Activated CD8-positive, alpha-beta T cell treated with anti-CD3 and anti-CD28 coated beads for 36 hours (primary cell): ENCODE data around the gene CYTH1. TPM values are rescaled to one million over a fixed set of nuclear protein-coding genes. Genes with fewer than 3 reads are reported as not detected.

Experiments
- ATAC-seq: fragments of 200-7000 bp; cut with Tn5 transposase; one replicate; pipeline ENCODE4 v1.10.0; 2021; ENCODE audit warnings: mild to moderate bottlenecking, moderate library complexity
- CTCF ChIA-PET: fragments of 350-600 bp; sonication (Branson Sonifier 250); formaldehyde crosslinking; loops from one replicate; lab custom pipeline; 2021; ENCODE audit warnings: antibody characterized with exemption; lab: Charles Lee
- POLR2A ChIA-PET: fragments of 350-600 bp; sonication (Branson Sonifier 250); formaldehyde crosslinking; loops from one replicate; lab custom pipeline; 2021; ENCODE audit warnings: antibody characterized with exemption; lab: Charles Lee
- DNase-seq: peaks from one replicate; pipeline ENCODE4 v3.0.0-alpha.2; 2020
- H3K27ac Mint-ChIP-seq: one replicate; pipeline ENCODE4 v1.8.0; 2021; ENCODE audit warnings: mild to moderate bottlenecking, mixed read lengths
- H3K27me3 Mint-ChIP-seq: one replicate; pipeline ENCODE4 v1.8.0; 2021; ENCODE audit warnings: mixed read lengths
- H3K36me3 Mint-ChIP-seq: one replicate; pipeline ENCODE4 v1.8.0; 2021; ENCODE audit warnings: low read depth, mixed read lengths
- H3K4me1 Mint-ChIP-seq: one replicate; pipeline ENCODE4 v1.8.0; 2021; ENCODE audit warnings: low read depth, mixed read lengths
- H3K4me3 Mint-ChIP-seq: one replicate; pipeline ENCODE4 v1.8.0; 2021; ENCODE audit warnings: mild to moderate bottlenecking, moderate library complexity, mixed read lengths
- H3K9me3 Mint-ChIP-seq: one replicate; pipeline ENCODE4 v1.8.0; 2021; ENCODE audit warnings: mixed read lengths
- intact Hi-C: fragments of 100-400 bp; cut with micrococcal nuclease; formaldehyde crosslinking; loops from one replicate; pipeline ENCODE4 v1.10.0; 2022
- total RNA-seq, 2 experiments: library from RNA; stranded (reverse); gene quantifications; one replicate each; pipeline ENCODE4 v1.2.3, GENCODE V29; 2021
- TF ChIP-seq, protein P1 (sequence below): fragments of 200-600 bp; IDR thresholded peaks from one replicate; pipeline ENCODE4 v1.8.0; 2022; ENCODE audit warnings: antibody characterized with exemption, mild to moderate bottlenecking

Gene CYTH1
- total RNA-seq, 2 experiments from 2014 or later, result 95.1 to 96.0 TPM

DNA sequence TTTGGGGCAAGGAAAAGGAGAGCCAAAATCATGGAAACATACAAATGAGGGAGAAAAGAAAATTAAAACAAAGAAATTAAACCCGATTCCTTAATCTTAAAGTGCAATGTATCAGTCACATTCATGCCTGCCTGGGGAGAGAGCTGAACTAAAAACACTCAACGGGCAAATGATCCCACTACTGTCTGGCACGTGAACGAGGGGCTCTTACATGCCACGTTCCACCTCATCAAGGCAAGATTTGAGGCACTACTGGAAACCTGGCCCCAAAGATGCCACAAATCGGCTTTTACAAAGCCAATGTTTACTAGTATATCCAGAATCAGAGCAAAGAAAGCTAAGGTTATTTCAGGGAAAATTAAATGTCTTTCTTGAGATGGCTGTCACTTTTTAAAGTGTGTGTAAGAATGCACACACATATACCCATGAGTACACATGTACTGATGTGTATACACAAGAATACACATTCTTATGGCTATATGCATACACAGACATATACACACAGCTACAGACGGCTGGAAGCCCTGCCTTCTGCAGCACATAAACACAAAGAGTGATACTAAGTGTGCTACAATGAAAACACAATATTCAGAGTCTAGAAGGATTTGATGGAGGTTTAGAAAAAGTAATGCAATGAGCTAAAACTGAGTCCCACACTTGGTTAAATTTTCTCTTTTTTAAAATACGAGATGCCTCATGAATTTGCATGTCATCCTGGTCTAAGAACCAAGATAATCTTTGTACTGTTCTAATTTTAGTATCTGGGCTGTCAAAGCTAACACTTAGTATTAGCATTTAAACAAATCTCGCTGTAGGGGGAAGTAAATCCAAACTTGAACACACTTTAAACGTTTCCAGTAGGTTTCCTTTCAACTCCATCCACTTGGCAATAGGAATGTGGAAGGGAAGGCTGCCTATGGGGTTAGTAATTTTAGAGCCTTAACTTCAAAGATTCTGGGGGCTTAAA, 85.8 kb downstream of the CYTH1 start:
- ChIA-PET CTCF (interaction anchor here (1.5 kb wide), 1 partner anchor 12 kb away, joined by 4 read pairs; no protein-coding TSS in a partner anchor), POLR2A (interaction anchor here (0.9 to 1.2 kb wide), 3 partner anchors 10 to 50 kb away, joined by 3 read pairs; no protein-coding TSS in a partner anchor)
- DNase-seq, result no peak
- TF ChIP-seq, protein P1, sequence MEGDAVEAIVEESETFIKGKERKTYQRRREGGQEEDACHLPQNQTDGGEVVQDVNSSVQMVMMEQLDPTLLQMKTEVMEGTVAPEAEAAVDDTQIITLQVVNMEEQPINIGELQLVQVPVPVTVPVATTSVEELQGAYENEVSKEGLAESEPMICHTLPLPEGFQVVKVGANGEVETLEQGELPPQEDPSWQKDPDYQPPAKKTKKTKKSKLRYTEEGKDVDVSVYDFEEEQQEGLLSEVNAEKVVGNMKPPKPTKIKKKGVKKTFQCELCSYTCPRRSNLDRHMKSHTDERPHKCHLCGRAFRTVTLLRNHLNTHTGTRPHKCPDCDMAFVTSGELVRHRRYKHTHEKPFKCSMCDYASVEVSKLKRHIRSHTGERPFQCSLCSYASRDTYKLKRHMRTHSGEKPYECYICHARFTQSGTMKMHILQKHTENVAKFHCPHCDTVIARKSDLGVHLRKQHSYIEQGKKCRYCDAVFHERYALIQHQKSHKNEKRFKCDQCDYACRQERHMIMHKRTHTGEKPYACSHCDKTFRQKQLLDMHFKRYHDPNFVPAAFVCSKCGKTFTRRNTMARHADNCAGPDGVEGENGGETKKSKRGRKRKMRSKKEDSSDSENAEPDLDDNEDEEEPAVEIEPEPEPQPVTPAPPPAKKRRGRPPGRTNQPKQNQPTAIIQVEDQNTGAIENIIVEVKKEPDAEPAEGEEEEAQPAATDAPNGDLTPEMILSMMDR, result no peak
- ATAC-seq, result no peak
- Mint-ChIP-seq H3K36me3 (peaks cover 57% of the 10 kb centered on the region), H3K27me3 (no peaks in the 10 kb centered on the region), H3K9me3 (no peaks in the 10 kb centered on the region), H3K27ac (peak overlapping the region; percentile 31), H3K4me1 (peaks cover 12% of the 10 kb centered on the region), H3K4me3 (no peak overlapping the region)
- intact Hi-C loops, result no loop called here

DNA sequence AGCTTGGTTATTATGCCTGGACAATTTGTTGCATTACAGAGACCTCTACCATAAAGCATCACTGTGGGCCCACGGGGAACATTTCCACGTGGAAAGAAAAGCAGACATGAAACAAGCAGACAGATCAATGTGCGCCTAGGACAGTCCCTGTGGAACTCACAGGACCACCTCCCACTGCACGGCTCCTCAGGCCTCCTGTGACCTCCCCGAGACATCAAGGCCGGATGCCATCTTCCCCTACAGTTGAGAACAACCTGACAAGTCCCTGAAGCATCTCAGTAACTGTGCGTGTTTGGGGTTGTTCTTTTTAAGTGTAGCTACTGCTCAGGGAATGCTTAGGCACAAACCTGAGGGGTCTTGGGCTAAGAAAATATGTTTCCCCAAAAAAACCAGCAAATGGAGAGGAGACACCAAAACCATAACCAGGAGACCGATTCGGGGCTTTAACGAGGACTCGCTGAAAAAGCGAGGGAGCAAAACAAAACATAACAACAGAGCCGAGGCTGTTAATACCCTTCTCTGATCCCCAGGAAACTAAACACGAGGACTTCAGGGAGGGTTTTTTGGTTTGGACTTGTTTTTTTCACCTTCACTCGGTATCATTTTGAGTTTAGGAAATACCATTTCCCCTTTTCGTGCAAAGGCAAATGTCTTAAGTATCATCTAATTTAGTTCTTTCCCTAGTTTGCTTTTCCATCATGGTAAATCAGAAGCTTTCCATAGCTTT, 87.1 kb downstream of the CYTH1 start:
- Mint-ChIP-seq H3K36me3 (peaks cover 64% of the 10 kb centered on the region), H3K9me3 (no peaks in the 10 kb centered on the region), H3K4me1 (peaks cover 12% of the 10 kb centered on the region), H3K27me3 (no peaks in the 10 kb centered on the region), H3K4me3 (no peak overlapping the region), H3K27ac (peak overlapping the region; percentile 67)
- POLR2A ChIA-PET, result interaction anchor here (1.2 kb wide), 1 partner anchor 9 kb away, joined by 3 read pairs; no protein-coding TSS in a partner anchor
- CTCF ChIA-PET, result no interaction called here
- intact Hi-C loops, result no loop called here
- DNase-seq, result no peak
- no peak for ATAC-seq
- TF ChIP-seq, protein P1, result no peak

DNA sequence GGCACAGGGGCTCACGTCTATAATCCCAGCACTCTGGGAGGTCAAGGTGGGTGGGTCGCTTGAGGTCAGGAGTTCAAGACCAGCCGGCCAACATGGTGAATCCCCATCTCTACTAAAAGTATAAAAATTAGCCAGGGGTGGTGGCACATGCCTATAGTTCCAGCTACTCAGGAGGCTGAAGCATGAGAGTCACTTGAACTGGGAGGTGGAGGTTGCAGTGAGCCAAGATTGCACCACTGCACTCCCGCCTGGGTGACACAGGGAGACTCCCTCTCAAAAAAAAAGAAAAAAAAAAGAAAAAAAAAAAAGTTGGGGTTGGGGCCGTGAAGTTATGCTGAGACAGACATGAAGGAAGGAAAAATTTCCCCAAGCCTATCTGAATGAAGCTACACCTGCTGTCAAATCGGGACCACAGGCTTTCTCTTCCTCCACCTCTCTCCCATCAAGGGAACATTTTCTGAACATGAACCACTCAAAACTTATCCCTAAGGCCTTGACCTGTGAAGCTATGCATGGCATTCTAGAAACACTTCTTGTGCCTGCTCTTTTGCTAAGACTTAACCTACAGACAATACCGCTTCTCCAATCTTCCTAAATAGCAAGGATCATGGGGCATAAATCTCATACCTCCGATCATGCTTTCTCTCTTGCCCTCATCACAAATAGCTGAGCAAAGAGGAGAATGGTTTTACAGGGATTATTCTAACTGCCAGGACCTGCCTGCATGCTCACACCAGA, 88.6 kb downstream of the CYTH1 start:
- intact Hi-C loops, result no loop called here
- ChIA-PET CTCF (no interaction called here), POLR2A (interaction anchor here (0.9 to 1.7 kb wide), 2 partner anchors 13 to 16 kb away, joined by 3 read pairs; no protein-coding TSS in a partner anchor)
- Mint-ChIP-seq H3K9me3 (no peaks in the 10 kb centered on the region), H3K36me3 (peaks cover 68% of the 10 kb centered on the region), H3K27ac (peak overlapping the region; percentile 31), H3K4me3 (no peak overlapping the region), H3K27me3 (no peaks in the 10 kb centered on the region), H3K4me1 (peaks cover 12% of the 10 kb centered on the region)
- ATAC-seq (no peak), DNase-seq (no peak)
- TF ChIP-seq, protein P1, result no peak

DNA sequence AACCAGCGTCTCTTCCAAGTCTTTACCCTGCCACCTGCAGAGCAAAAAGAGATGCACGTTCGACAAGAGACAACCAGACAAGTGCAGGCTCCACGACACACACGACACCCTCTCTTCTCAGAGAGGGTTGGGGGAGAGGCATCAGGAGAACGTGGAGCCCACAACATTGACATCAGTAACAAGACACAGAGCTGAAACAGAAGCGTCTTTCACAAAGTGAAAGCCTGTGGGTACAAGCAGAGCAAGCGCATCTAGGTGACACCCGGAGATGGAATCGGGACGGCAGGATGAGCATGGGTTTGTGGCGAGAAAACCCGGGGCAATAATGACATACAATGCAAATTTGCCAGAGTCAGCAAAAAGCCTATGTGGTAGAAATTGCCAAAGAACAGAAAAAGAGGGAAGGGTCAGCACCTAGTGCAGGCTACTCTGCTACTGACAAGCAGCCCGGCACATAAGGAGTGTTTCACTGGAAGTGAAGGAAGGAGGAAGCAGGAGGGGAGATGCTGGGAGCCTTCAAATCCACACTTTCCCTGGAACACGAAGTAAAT, 89.5 kb downstream of the CYTH1 start:
- no peaks in the 10 kb centered on the region for H3K27me3 Mint-ChIP-seq
- ChIA-PET CTCF (no interaction called here), POLR2A (interaction anchor here (1.7 kb wide), 1 partner anchor 14 kb away, joined by 3 read pairs; no protein-coding TSS in a partner anchor)
- H3K27ac Mint-ChIP-seq, result no peak overlapping the region
- TF ChIP-seq, protein P1, result no peak
- H3K9me3 Mint-ChIP-seq, result no peaks in the 10 kb centered on the region
- intact Hi-C loops, result no loop called here
- DNase-seq, result no peak
- H3K36me3 Mint-ChIP-seq, result peaks cover 67% of the 10 kb centered on the region
- H3K4me1 Mint-ChIP-seq, result peaks cover 7% of the 10 kb centered on the region
- H3K4me3 Mint-ChIP-seq, result no peak overlapping the region
- ATAC-seq, result no peak
